ENCODE results near the gene CNPY3.

CNPY3 gene

DNA sequence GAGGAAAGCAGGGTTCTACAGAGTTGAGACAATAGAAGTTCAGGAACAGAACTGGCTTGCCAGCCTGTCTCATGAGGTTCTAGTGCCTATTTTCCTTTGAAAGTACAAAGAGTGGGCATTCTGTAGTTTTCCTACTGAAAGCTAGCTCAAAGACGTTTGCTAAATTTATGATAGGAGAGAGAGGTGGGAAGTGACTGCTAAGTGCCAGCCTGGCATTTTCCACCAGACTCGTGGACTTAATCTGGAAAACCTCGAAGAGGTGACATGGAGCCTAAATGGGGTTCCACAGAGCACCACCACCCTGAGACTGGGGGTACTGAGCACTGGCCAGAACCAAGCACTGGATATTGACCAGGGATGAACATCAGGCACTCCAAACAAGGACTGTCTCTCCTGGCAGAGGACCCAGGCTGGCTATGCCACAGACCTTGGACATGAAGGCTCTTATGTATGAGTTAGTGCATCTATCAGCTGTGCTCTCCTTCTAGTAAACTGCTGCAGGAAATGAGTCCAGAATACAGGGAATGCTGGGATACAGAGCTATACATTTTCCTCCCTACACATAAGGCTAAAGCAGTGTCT is 42.6 kb downstream of the CNPY3 start:
- Histone ChIP-seq H3K9me3 (ENCODE audit: control insufficient read depth, low read length) (no peaks in the 10 kb centered on the region), H3K27me3 (replicated peaks; ENCODE audit: control insufficient read depth, insufficient read depth, low read length) (no peaks in the 10 kb centered on the region), H3K4me1 (ENCODE audit: control insufficient read depth, insufficient read depth, low read length) (peaks cover 16% of the 10 kb centered on the region), H3K36me3 (ENCODE audit: control insufficient read depth, insufficient read depth, low read length, severe bottlenecking) (peaks cover 9% of the 10 kb centered on the region), H3K4me3 (ENCODE audit: low read length) (no peak overlapping the region), H3K9ac (ENCODE audit: low read length) (no peak overlapping the region)
- DNase-seq (ENCODE audit: low read depth) = no peak

DNA sequence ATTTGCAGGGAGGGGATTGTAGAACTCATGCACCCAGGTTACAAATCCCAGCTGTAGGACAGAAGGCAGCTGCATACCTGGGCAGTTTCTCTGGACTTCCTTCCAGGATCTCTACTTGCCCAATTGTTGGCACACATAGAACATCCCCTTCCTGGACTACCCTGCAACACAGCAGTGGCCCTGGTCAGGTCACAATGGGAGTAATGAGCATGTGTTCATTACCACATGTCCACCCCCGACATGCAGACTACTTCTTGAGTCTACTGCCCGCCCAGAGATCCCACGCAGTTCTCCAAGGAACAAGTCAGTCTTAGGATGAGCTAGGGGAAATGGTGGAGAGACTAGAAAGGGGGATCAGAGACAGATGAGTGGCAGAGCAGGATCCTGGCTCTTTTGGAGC is 44.6 kb downstream of the CNPY3 start:
- H3K36me3 ChIP-seq (ENCODE audit: control insufficient read depth, insufficient read depth, low read length, severe bottlenecking) = no peaks in the 10 kb centered on the region
- DNase-seq (ENCODE audit: low read depth) = no peak
- H3K9me3 ChIP-seq (ENCODE audit: control insufficient read depth, low read length) = no peaks in the 10 kb centered on the region
- peaks cover 30% of the 10 kb centered on the region for H3K4me1 ChIP-seq (ENCODE audit: control insufficient read depth, insufficient read depth, low read length)
- H3K9ac ChIP-seq (ENCODE audit: low read length) = no peak overlapping the region
- H3K4me3 ChIP-seq (ENCODE audit: low read length) = no peak overlapping the region
- no peaks in the 10 kb centered on the region for H3K27me3 ChIP-seq (replicated peaks; ENCODE audit: control insufficient read depth, insufficient read depth, low read length)

DNA sequence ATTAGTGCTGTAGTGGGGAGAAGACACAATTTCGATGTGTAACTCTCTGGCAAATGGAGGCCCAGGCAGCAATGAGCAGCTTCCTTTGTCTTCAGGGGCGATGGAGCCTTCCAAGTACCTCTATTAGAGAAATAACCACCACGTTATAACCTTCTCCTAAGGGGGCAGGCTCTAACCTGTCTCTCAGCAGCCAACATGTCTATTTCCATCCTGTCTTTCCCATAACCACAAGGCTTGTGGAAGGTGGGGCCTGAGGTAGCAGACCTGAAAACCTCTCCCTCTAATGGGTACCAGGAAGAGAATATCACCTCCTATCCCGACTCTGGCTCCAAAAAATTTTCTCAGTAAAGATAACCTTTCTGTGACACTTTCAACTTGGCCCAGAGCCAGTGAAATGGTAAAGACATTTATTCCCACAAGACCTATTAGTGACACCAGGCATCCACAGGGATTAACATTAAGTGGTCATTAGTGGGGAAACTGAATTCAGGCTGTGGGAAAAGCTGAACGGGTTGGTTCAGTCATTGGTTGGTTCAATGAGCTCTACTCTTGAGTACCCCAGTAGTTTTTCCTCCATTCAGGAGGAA is 45.7 kb downstream of the CNPY3 start:
- H3K4me3 ChIP-seq (ENCODE audit: low read length) = no peak overlapping the region
- no peak overlapping the region for H3K9ac ChIP-seq (ENCODE audit: low read length)
- DNase-seq (ENCODE audit: low read depth) = no peak
- no peaks in the 10 kb centered on the region for H3K36me3 ChIP-seq (ENCODE audit: control insufficient read depth, insufficient read depth, low read length, severe bottlenecking)
- no peaks in the 10 kb centered on the region for H3K9me3 ChIP-seq (ENCODE audit: control insufficient read depth, low read length)
- H3K27me3 ChIP-seq (replicated peaks; ENCODE audit: control insufficient read depth, insufficient read depth, low read length) = no peaks in the 10 kb centered on the region
- peaks cover 39% of the 10 kb centered on the region for H3K4me1 ChIP-seq (ENCODE audit: control insufficient read depth, insufficient read depth, low read length)

- Histone ChIP-seq H3K4me1 (ENCODE audit: control insufficient read depth, insufficient read depth, low read length) (peaks cover 27% of the 10 kb centered on the region), H3K9ac (ENCODE audit: low read length) (peak overlapping the region; percentile 96), H3K4me3 (ENCODE audit: low read length) (peak overlapping the region; percentile 86), H3K9me3 (ENCODE audit: control insufficient read depth, low read length) (no peaks in the 10 kb centered on the region), H3K27me3 (replicated peaks; ENCODE audit: control insufficient read depth, insufficient read depth, low read length) (no peaks in the 10 kb centered on the region), H3K36me3 (ENCODE audit: control insufficient read depth, insufficient read depth, low read length, severe bottlenecking) (no peaks in the 10 kb centered on the region)
- DNase-seq (ENCODE audit: low read depth) = peak; percentile 57
Observed at GRCh38 chr6:42978487-42978838, 49.2 kb downstream of the CNPY3 start.

- no peaks in the 10 kb centered on the region for H3K27me3 ChIP-seq (replicated peaks; ENCODE audit: control insufficient read depth, insufficient read depth, low read length)
- peak; percentile 87 for DNase-seq (ENCODE audit: low read depth)
- H3K9me3 ChIP-seq (ENCODE audit: control insufficient read depth, low read length) = no peaks in the 10 kb centered on the region
- no peaks in the 10 kb centered on the region for H3K36me3 ChIP-seq (ENCODE audit: control insufficient read depth, insufficient read depth, low read length, severe bottlenecking)
- H3K9ac ChIP-seq (ENCODE audit: low read length) = peak within 1 kb of the TSS; percentile 96
- H3K4me1 ChIP-seq (ENCODE audit: control insufficient read depth, insufficient read depth, low read length) = peaks cover 31% of the 10 kb centered on the region
- peak within 1 kb of the TSS; percentile 86 for H3K4me3 ChIP-seq (ENCODE audit: low read length)
Observed at GRCh38 chr6:42978839-42979522, 49.7 kb downstream of the CNPY3 start, which contains the start of gene PEX6. PEX6 (minus strand) TSS chr6:42979181; CDS start chr6:42979150, 31 bp downstream.

DNA sequence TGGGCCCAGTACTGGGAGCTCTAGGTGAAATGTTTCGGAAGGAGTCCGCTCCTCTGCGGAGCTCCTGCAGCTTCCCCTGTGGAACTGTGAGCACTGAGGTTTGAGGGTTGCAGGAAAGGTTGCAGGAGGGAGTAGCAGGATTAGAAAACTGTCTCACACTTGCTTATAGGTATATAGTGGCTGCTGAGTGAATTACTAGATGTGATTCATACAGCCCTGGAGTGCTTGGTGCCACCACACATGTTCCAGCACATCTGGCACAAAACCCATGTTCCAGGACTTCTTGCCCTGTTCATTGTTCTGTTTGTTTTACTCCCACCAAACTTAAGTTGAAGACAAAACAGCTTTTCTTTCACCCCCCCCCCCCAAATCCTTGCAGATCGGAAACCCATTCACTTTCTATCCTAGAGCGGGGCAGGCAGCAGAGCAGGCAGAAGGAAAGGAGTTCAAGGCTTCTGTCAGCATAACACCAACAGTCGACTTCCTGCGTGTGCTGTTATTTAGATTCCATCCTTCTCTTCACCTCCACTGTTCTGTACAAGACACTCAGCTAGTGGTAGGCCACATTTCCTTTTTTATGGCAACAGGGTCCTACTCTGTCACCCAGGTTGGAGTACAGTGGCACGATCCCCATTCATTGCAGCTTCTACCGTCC is 50.4 kb downstream of the CNPY3 start:
- H3K36me3 ChIP-seq (ENCODE audit: control insufficient read depth, insufficient read depth, low read length, severe bottlenecking) = no peaks in the 10 kb centered on the region
- no peaks in the 10 kb centered on the region for H3K27me3 ChIP-seq (replicated peaks; ENCODE audit: control insufficient read depth, insufficient read depth, low read length)
- H3K4me3 ChIP-seq (ENCODE audit: low read length) = peak overlapping the region; percentile 86
- no peaks in the 10 kb centered on the region for H3K9me3 ChIP-seq (ENCODE audit: control insufficient read depth, low read length)
- peak overlapping the region; percentile 96 for H3K9ac ChIP-seq (ENCODE audit: low read length)
- peaks cover 31% of the 10 kb centered on the region for H3K4me1 ChIP-seq (ENCODE audit: control insufficient read depth, insufficient read depth, low read length)
- DNase-seq (ENCODE audit: low read depth) = no peak

- Histone ChIP-seq H3K9me3 (ENCODE audit: control insufficient read depth, low read length) (no peaks in the 10 kb centered on the region), H3K27me3 (replicated peaks; ENCODE audit: control insufficient read depth, insufficient read depth, low read length) (no peaks in the 10 kb centered on the region), H3K4me1 (ENCODE audit: control insufficient read depth, insufficient read depth, low read length) (peaks cover 44% of the 10 kb centered on the region), H3K36me3 (ENCODE audit: control insufficient read depth, insufficient read depth, low read length, severe bottlenecking) (no peaks in the 10 kb centered on the region), H3K9ac (ENCODE audit: low read length) (no peak overlapping the region), H3K4me3 (ENCODE audit: low read length) (no peak overlapping the region)
- DNase-seq (ENCODE audit: low read depth) = no peak
Observed at GRCh38 chr6:42981836-42982235, 52.6 kb downstream of the CNPY3 start.

GRCh38 chr6:42984001-42984923 is 55.0 kb downstream of the CNPY3 start, which contains the start of gene PPP2R5D:
PPP2R5D (plus strand) TSS chr6:42984570; CDS start chr6:42984678, 108 bp downstream.
- no peaks in the 10 kb centered on the region for H3K9me3 ChIP-seq (ENCODE audit: control insufficient read depth, low read length)
- peak within 1 kb of the TSS; percentile 90 for H3K9ac ChIP-seq (ENCODE audit: low read length)

DNA sequence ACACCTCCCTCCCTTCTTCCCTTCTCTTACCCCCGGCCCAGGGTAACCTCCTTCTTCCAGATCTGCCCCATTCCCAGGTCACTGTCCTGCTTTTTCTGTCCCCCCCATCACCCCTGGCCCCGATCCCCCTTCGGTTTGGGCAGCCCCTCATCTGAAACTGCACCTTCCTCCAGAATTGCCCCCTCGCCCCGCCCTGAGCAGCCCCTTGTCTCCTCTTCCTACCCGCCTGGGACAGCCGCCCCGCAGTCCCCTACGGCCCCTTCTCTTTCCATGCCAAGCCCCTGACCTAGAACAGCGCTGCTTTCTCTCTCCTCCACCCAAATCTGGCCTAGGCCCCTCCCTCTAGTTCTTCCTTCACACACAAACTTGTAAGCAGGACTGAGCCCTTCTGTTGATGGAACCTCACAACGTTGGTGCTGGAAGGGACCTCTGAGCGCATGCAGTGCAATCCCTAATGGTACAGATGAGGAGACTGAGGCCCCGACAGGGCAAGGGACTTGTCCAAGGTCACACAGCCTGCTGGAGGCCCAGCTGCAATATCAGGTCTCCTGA is 55.7 kb downstream of the CNPY3 start:
- Histone ChIP-seq H3K9ac (ENCODE audit: low read length) (peak overlapping the region; percentile 90), H3K9me3 (ENCODE audit: control insufficient read depth, low read length) (no peaks in the 10 kb centered on the region)
- DNase-seq (ENCODE audit: low read depth) = peak; percentile 55

More at GRCh38 chr6:42984001-42984923, 55.0 kb downstream of the CNPY3 start, which contains the start of gene PPP2R5D:
- H3K4me1 ChIP-seq (ENCODE audit: control insufficient read depth, insufficient read depth, low read length) = peaks cover 47% of the 10 kb centered on the region
- peak within 1 kb of the TSS; percentile 77 for H3K4me3 ChIP-seq (ENCODE audit: low read length)
- no peaks in the 10 kb centered on the region for H3K27me3 ChIP-seq (replicated peaks; ENCODE audit: control insufficient read depth, insufficient read depth, low read length)
- peak; percentile 100 for DNase-seq (ENCODE audit: low read depth)
- peaks cover 2% of the 10 kb centered on the region for H3K36me3 ChIP-seq (ENCODE audit: control insufficient read depth, insufficient read depth, low read length, severe bottlenecking)

More for the DNA sequence above, 55.7 kb downstream of the CNPY3 start:
- H3K36me3 ChIP-seq (ENCODE audit: control insufficient read depth, insufficient read depth, low read length, severe bottlenecking) = peaks cover 9% of the 10 kb centered on the region
- no peaks in the 10 kb centered on the region for H3K27me3 ChIP-seq (replicated peaks; ENCODE audit: control insufficient read depth, insufficient read depth, low read length)
- peaks cover 40% of the 10 kb centered on the region for H3K4me1 ChIP-seq (ENCODE audit: control insufficient read depth, insufficient read depth, low read length)
- H3K4me3 ChIP-seq (ENCODE audit: low read length) = peak overlapping the region; percentile 77

All from adipocyte (in vitro differentiated cells).